GM12891 (cell line): ENCODE measurements around the gene STAC.

Experiments used
- DNase-seq: peaks from one replicate; pipeline ENCODE4 v3.0.0; 2011; ENCODE audit warnings: low spot score; ENCODE audit not compliant: insufficient read length
- FAIRE-seq: peaks from 2 replicates; lab custom pipeline; 2011; peaks lifted over from hg19 to GRCh38; lab: Jason Lieb, UNC
- PAX5 ChIP-seq: IDR thresholded peaks from 2 replicates; pipeline ENCODE4 v1.6.1; 2011; ENCODE audit warnings: low read length, moderate library complexity, mild to moderate bottlenecking; ENCODE audit not compliant: insufficient read depth, severe bottlenecking
- POLR2A ChIP-seq: IDR thresholded peaks from 2 replicates; pipeline ENCODE4 v1.6.1; 2011; ENCODE audit warnings: low read depth, low read length, control low read depth
- POLR2AphosphoS5 ChIP-seq: IDR thresholded peaks from 2 replicates; pipeline ENCODE4 v1.6.1; 2011; ENCODE audit warnings: low read depth, low read length, control low read depth
- POU2F2 ChIP-seq: IDR thresholded peaks from 2 replicates; pipeline ENCODE4 v1.6.1; 2011; ENCODE audit warnings: low read depth, mild to moderate bottlenecking, control low read depth, low read length, moderate library complexity
- SPI1 ChIP-seq: IDR thresholded peaks from 2 replicates; pipeline ENCODE4 v1.6.1; 2011; ENCODE audit warnings: low read depth, low read length, control low read depth
- TAF1 ChIP-seq: IDR thresholded peaks from 2 replicates; pipeline ENCODE4 v1.6.1; 2011; ENCODE audit warnings: low read depth, low read length, control low read depth

The STAC gene

GRCh38 chr3:36379872-36380220 lies 458 bp upstream of the STAC start:
- DNase-seq (no peak), FAIRE-seq (no peak)
- TF ChIP-seq SPI1 (no peak), POLR2AphosphoS5 (no peak), PAX5 (no peak)

GRCh38 chr3:36381311-36381956 lies 1.1 kb downstream of the STAC start:
- FAIRE-seq (no peak), DNase-seq (no peak)
- TF ChIP-seq TAF1, result no peak
- no peak for TF ChIP-seq POLR2A
- no peak for TF ChIP-seq POU2F2
- no peak for TF ChIP-seq POLR2AphosphoS5

GRCh38 chr3:36393563-36393962 lies 13.3 kb downstream of the STAC start:
- TF ChIP-seq POLR2A (no peak), PAX5 (no peak), POU2F2 (no peak), POLR2AphosphoS5 (no peak), SPI1 (no peak), TAF1 (no peak)
- DNase-seq (no peak), FAIRE-seq (no peak)

- TF ChIP-seq POLR2AphosphoS5 (no peak), POLR2A (no peak), TAF1 (no peak), POU2F2 (no peak), SPI1 (no peak), PAX5 (no peak)
- DNase-seq (no peak), FAIRE-seq (no peak)
Observed at GRCh38 chr3:36394176-36394575, 13.9 kb downstream of the STAC start.

- FAIRE-seq, result no peak
- DNase-seq, result no peak
- TF ChIP-seq SPI1 (no peak), POLR2A (no peak), POU2F2 (no peak), PAX5 (no peak), POLR2AphosphoS5 (no peak), TAF1 (no peak)
Observed at GRCh38 chr3:36397841-36398240, 17.5 kb downstream of the STAC start.

- TF ChIP-seq POU2F2 (no peak), TAF1 (no peak)
- no peak for DNase-seq
- FAIRE-seq, result no peak
Observed at GRCh38 chr3:36399933-36400332, 19.6 kb downstream of the STAC start.

GRCh38 chr3:36401056-36401455 lies 20.8 kb downstream of the STAC start:
- FAIRE-seq (no peak), DNase-seq (no peak)
- TF ChIP-seq POLR2AphosphoS5, result no peak
- no peak for TF ChIP-seq POU2F2
- TF ChIP-seq PAX5, result no peak
- no peak for TF ChIP-seq TAF1
- no peak for TF ChIP-seq SPI1
- no peak for TF ChIP-seq POLR2A

- DNase-seq, result no peak
- TF ChIP-seq POLR2A (no peak), PAX5 (no peak), POLR2AphosphoS5 (no peak), POU2F2 (no peak), SPI1 (no peak), TAF1 (no peak)
- FAIRE-seq, result no peak
Observed at GRCh38 chr3:36403661-36404060, 23.4 kb downstream of the STAC start.

GRCh38 chr3:36405190-36405589 lies 24.9 kb downstream of the STAC start:
- no peak for TF ChIP-seq SPI1
- TF ChIP-seq TAF1, result no peak
- no peak for TF ChIP-seq POLR2AphosphoS5
- TF ChIP-seq POLR2A, result no peak
- FAIRE-seq (no peak), DNase-seq (no peak)

- TF ChIP-seq POU2F2 (no peak), PAX5 (no peak), POLR2A (no peak), SPI1 (no peak), TAF1 (no peak), POLR2AphosphoS5 (no peak)
- DNase-seq (no peak), FAIRE-seq (no peak)
Observed at GRCh38 chr3:36408146-36408545, 27.8 kb downstream of the STAC start.
